K562 (cell line): ENCODE measurements around the gene MTA2. TPM values are rescaled to one million over a fixed set of nuclear protein-coding genes. Genes with fewer than 3 reads are reported as not detected.

ENCODE experiments used
- CHCHD3 ChIP-seq: fragments of 250-450 bp; sonication (Bioruptor Pico); IDR thresholded peaks from 2 replicates; pipeline ENCODE4 v2.1.2; 2022; ENCODE audit warnings: mild to moderate bottlenecking
- DPF2 ChIP-seq: fragments of 450-650 bp; IDR thresholded peaks from 2 replicates; pipeline ENCODE4 v1.6.1; 2016
- FUS ChIP-seq: fragments of 200-400 bp; formaldehyde crosslinking; optimal IDR thresholded peaks from 2 replicates; pipeline ENCODE3; 2017; ENCODE audit warnings: low read depth, low read length
- HEY1 ChIP-seq: fragments of 250-450 bp; sonication (Bioruptor Pico); IDR thresholded peaks from 2 replicates; pipeline ENCODE4 v1.5.0; 2020; ENCODE audit warnings: mild to moderate bottlenecking, moderate library complexity, borderline replicate concordance
- HNRNPK ChIP-seq: fragments of 200-400 bp; formaldehyde crosslinking; IDR thresholded peaks from one replicate; pipeline ENCODE4 v1.6.1; 2018; ENCODE audit warnings: mild to moderate bottlenecking, low read depth, low read length; ENCODE audit not compliant: poor library complexity, severe bottlenecking
- PHTF2 ChIP-seq: fragments of 250-450 bp; sonication (Bioruptor Pico); IDR thresholded peaks from 2 replicates; pipeline ENCODE4 v1.5.0; 2021; ENCODE audit warnings: mild to moderate bottlenecking
- SIRT6 ChIP-seq: IDR thresholded peaks from one replicate; pipeline ENCODE4 v1.6.1; 2012; ENCODE audit warnings: low read depth, mild to moderate bottlenecking, control low read depth, inconsistent platforms, low read length, moderate library complexity
- WHSC1 ChIP-seq: IDR thresholded peaks from one replicate; pipeline ENCODE4 v1.6.1; 2012; ENCODE audit warnings: low read length, control low read depth, inconsistent platforms
- ZNF253 ChIP-seq: fragments of 250-450 bp; sonication (Bioruptor Pico); conservative IDR thresholded peaks from 2 replicates; pipeline ENCODE4 v1.6.1; 2021; ENCODE audit warnings: mild to moderate bottlenecking
- polyA plus RNA-seq, 8 experiments: library from polyadenylated mRNA; depleted of rRNA in 4 of 8; stranded (reverse) in 5 of 8; unstranded in 3 of 8; fragments of >200 nt; fragmentation: Nextera tagmentation in 2 of 8; fragmentation: Illumina TruSeq in 1 of 8; extraction: Ambion mirVana in 2 of 8; extraction: Trizol in 1 of 8; gene quantifications; 2 replicates each; pipeline versions ENCODE4 v1.2.1 to v1.2.3, GENCODE V29; 2011 to 2014; ENCODE audit warnings: inconsistent platforms in 1 of 8, missing spikeins in 1 of 8
- total RNA-seq, 7 experiments: library from RNA; depleted of rRNA in 6 of 7; stranded (reverse); fragments of >200 nt in 6 of 7; fragmentation: Illumina TruSeq in 2 of 7; extraction: Trizol in 2 of 7; gene quantifications; 2 replicates each; pipeline versions ENCODE4 v1.2.1 to v1.2.3, GENCODE V29; 2011 to 2021; ENCODE audit warnings: low replicate concordance in 1 of 7
- TF ChIP-seq, protein P1 (sequence below): fragments of 450-650 bp; formaldehyde crosslinking; conservative IDR thresholded peaks from 2 replicates; pipeline ENCODE4 v1.4.0; 2022; ENCODE audit warnings: mild to moderate bottlenecking, missing genetic modification characterization
- TF ChIP-seq, protein P2 (sequence below), 3 experiments: IDR thresholded peaks in 2 of 3; conservative IDR thresholded peaks in 1 of 3; 2 replicates each; pipeline ENCODE4 v1.5.1; 2011 to 2012; ENCODE audit warnings: low read length in 3 of 3, mild to moderate bottlenecking in 3 of 3, control low read depth in 2 of 3, improper control_type of control experiment in 1 of 3, inconsistent platforms in 1 of 3, low read depth in 1 of 3, mixed read lengths in 1 of 3, moderate library complexity in 1 of 3; ENCODE audit not compliant: insufficient read depth in 2 of 3
- TF ChIP-seq, protein P3 (sequence below): fragments of 250-450 bp; sonication (Bioruptor Pico); IDR thresholded peaks from 2 replicates; pipeline ENCODE4 v1.5.0; 2021; ENCODE audit warnings: mild to moderate bottlenecking, borderline replicate concordance
- TF ChIP-seq, protein P4 (sequence below), 2 experiments: fragments of 450-650 bp; IDR thresholded peaks; 2 replicates each; pipeline ENCODE4 v1.6.1; 2016; ENCODE audit warnings: mild to moderate bottlenecking in 2 of 2, borderline replicate concordance in 1 of 2, low read depth in 1 of 2, moderate library complexity in 1 of 2

The MTA2 gene
- total and polyA plus RNA-seq, 9 of the 15 experiments (the other 6 are each of a cell fraction or from before 2014, with no cell fraction given) = 6.2 to 220 (median 172) TPM

DNA sequence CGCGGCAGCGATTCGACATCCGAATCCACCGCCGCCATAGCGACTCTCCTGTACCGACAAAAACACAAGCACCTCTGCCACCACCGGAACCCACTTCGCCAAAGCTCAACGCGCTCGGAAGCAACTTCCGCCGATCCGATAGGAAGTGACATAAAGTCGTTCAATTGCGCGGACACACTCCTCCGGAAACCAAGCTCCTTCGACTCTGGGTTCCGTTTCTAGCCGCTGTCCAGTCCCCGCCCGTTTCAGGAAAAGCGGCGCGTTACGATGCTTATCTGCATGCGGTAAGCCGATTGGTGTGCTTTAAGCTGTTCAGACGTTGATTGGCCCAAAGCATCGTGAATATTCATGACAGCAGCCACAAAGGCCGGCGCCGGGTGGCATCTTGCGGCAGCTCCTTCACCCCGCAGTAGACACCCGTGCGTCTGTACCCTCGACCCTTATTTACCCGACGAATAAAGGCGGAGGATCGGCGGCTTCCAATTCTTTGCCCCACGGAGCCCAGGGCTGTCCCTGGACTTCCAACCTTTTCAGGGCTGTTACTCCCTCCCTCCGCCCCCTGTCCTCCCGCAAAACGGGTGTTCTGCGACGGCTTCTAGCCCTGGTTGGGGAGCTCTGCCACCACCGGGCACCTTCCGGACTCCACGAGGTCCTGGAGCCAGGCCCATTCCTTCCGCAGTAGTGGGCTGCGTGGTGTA, 10.1 kb downstream of the MTA2 start, which contains the start of gene TUT1 (continued):
- TF ChIP-seq, protein P1, sequence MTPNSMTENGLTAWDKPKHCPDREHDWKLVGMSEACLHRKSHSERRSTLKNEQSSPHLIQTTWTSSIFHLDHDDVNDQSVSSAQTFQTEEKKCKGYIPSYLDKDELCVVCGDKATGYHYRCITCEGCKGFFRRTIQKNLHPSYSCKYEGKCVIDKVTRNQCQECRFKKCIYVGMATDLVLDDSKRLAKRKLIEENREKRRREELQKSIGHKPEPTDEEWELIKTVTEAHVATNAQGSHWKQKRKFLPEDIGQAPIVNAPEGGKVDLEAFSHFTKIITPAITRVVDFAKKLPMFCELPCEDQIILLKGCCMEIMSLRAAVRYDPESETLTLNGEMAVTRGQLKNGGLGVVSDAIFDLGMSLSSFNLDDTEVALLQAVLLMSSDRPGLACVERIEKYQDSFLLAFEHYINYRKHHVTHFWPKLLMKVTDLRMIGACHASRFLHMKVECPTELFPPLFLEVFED (CRISPR knock-in tag) = no peak
- TF ChIP-seq DPF2 = no peak
- no peak for TF ChIP-seq ZNF253 (CRISPR knock-in tag)
- TF ChIP-seq HEY1 (CRISPR knock-in tag) = no peak
- TF ChIP-seq, protein P2, sequence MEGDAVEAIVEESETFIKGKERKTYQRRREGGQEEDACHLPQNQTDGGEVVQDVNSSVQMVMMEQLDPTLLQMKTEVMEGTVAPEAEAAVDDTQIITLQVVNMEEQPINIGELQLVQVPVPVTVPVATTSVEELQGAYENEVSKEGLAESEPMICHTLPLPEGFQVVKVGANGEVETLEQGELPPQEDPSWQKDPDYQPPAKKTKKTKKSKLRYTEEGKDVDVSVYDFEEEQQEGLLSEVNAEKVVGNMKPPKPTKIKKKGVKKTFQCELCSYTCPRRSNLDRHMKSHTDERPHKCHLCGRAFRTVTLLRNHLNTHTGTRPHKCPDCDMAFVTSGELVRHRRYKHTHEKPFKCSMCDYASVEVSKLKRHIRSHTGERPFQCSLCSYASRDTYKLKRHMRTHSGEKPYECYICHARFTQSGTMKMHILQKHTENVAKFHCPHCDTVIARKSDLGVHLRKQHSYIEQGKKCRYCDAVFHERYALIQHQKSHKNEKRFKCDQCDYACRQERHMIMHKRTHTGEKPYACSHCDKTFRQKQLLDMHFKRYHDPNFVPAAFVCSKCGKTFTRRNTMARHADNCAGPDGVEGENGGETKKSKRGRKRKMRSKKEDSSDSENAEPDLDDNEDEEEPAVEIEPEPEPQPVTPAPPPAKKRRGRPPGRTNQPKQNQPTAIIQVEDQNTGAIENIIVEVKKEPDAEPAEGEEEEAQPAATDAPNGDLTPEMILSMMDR (IDR thresholded peaks at IDR 0.05 in 2 of 3, conservative IDR thresholded peaks at IDR 0.05 in 1 of 3; ENCODE audit: insufficient read depth in 2 of 3, low read depth in 1 of 3, low read length in 3 of 3) = peak; percentile 1 to 6 (median 1); a peak in 1 of 6 replicates
- TF ChIP-seq, protein P3, sequence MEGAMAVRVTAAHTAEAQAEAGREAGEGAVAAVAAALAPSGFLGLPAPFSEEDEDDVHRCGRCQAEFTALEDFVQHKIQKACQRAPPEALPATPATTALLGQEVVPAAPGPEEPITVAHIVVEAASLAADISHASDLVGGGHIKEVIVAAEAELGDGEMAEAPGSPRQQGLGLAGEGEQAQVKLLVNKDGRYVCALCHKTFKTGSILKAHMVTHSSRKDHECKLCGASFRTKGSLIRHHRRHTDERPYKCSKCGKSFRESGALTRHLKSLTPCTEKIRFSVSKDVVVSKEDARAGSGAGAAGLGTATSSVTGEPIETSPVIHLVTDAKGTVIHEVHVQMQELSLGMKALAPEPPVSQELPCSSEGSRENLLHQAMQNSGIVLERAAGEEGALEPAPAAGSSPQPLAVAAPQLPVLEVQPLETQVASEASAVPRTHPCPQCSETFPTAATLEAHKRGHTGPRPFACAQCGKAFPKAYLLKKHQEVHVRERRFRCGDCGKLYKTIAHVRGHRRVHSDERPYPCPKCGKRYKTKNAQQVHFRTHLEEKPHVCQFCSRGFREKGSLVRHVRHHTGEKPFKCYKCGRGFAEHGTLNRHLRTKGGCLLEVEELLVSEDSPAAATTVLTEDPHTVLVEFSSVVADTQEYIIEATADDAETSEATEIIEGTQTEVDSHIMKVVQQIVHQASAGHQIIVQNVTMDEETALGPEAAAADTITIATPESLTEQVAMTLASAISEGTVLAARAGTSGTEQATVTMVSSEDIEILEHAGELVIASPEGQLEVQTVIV (CRISPR knock-in tag) = no peak; the same call in 1 of the 2 replicates
- no peak for TF ChIP-seq WHSC1
- TF ChIP-seq FUS = no peak
- no peak for TF ChIP-seq SIRT6
- TF ChIP-seq PHTF2 = no peak
- TF ChIP-seq, protein P4, sequence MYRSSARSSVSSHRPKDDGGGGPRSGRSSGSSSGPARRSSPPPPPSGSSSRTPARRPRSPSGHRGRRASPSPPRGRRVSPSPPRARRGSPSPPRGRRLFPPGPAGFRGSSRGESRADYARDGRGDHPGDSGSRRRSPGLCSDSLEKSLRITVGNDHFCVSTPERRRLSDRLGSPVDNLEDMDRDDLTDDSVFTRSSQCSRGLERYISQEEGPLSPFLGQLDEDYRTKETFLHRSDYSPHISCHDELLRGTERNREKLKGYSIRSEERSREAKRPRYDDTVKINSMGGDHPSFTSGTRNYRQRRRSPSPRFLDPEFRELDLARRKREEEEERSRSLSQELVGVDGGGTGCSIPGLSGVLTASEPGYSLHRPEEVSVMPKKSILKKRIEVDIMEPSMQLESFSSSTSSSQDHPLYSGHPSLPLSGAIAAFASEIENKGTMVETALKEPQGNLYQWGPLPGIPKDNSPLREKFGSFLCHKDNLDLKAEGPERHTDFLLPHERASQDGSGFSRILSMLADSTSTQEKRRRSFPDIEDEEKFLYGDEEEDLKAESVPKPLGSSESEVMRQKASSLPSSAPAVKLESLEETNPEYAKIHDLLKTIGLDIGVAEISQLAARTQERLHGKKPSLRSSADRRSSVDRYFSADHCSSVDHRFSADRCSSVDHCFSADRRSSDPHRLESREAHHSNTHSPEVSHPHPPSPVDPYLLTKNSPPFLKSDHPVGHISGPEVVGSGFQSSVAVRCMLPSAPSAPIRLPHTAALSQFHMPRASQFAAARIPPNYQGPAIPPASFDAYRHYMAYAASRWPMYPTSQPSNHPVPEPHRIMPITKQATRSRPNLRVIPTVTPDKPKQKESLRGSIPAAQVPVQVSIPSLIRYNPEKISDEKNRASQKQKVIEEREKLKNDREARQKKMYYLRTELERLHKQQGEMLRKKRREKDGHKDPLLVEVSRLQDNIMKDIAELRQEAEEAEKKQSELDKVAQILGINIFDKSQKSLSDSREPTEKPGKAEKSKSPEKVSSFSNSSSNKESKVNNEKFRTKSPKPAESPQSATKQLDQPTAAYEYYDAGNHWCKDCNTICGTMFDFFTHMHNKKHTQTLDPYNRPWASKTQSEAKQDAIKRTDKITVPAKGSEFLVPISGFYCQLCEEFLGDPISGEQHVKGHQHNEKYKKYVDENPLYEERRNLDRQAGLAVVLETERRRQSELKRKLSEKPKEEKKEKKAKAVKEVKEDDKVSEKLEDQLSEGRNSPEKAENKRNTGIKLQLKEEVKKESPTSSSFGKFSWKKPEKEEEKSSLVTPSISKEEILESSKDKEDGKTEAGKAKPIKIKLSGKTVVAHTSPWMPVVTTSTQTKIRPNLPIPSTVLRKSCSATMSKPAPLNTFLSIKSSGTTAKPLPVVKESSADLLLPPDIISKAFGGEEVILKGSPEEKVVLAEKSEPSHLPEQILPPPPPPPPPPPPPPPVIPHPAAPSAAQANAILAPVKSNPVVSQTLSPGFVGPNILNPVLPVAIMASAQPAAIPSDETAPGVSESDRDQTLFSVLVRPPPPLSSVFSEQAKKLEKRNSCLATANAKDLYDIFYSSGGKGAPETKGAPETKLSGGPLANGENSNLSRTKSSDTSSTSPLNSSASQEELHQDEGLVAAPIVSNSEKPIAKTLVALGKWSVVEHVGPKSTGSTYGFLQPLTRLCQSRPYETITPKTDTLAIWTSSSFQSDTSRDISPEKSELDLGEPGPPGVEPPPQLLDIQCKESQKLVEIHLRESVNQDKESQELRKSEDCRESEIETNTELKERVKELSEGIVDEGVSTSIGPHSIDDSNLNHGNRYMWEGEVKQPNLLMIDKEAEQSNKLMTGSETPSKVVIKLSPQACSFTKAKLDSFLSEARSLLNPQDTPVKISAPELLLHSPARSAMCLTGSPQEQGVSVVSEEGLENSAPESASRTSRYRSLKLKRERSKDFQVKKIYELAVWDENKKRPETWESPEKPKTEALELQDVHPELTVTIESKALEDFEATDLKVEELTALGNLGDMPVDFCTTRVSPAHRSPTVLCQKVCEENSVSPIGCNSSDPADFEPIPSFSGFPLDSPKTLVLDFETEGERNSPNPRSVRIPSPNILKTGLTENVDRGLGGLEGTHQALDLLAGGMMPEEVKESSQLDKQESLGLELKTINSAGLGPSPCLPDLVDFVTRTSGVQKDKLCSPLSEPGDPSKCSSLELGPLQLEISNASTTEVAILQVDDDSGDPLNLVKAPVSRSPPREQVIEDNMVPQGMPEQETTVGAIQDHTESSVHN (IDR thresholded peaks at IDR 0.05; ENCODE audit: borderline replicate concordance in 1 of 2, low read depth in 1 of 2) = no peak
- TF ChIP-seq HNRNPK = no peak
- TF ChIP-seq CHCHD3 (CRISPR knock-in tag) = no peak
